ENCODE measurements around the gene CNBP.

The CNBP gene

DNA sequence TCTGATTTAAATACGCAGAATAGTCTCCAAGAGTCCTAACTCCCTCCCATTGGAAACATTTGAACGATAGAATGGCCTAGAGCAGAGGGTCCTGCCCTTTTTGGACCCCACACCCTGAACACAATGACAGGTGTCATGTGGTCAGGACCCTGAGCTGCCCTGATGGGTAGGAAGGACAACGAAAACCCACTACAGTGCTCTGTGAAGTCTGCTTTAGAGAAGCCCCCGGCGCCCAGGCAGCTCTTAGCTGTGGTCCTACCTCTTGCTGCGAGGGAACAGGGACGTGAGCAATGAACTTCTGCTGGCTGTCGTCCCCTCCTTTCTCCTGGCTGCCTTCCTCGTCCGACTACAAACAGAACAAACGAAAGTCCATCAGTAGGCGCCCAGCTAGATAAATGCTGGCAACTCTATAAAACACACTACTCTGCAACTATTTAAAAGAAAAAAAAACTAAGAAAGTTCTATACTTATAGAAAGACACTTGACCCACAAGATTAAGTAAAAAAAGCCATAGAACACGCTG lies 53.3 kb downstream of the CNBP start:
- DNase-seq = no peak

DNA sequence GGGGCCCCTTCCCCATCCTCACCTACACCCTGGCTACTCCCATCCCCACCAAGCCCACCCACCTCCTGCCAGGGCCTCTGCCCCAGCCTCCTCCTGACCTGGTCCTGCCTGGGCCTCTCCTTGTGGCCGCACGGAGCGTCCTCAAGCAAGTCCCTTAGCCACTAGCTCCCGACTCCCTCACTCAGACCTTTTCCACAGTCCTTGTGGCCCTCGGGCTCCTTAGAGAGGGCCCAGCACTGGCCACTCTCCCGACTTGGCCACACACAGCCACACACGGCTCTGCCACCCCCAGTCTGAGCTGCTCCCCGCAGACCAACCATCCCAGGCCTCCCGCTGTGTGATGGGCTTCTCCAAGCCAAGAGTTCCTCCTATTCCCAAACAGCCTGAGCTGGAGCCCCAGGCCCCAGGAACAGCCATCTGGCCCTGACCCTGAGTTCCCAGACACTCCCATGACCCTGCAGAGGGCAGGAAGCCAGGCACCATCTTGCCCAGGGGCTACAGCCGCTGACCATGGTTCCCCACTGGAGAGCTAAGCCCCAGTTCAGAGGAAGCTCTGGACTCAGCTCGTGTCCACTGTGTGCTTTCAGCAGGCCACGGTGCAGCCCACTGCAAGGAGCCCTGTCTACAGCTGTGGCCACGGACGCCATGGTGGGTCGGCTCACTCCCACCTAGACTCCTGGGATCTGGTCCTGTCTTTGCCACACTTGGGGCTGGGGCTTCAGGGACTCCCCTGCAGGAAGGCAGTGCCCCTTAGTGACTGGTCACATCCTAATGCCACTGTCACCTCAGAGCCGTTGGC lies 55.1 kb downstream of the CNBP start:
- no peak for DNase-seq

DNA sequence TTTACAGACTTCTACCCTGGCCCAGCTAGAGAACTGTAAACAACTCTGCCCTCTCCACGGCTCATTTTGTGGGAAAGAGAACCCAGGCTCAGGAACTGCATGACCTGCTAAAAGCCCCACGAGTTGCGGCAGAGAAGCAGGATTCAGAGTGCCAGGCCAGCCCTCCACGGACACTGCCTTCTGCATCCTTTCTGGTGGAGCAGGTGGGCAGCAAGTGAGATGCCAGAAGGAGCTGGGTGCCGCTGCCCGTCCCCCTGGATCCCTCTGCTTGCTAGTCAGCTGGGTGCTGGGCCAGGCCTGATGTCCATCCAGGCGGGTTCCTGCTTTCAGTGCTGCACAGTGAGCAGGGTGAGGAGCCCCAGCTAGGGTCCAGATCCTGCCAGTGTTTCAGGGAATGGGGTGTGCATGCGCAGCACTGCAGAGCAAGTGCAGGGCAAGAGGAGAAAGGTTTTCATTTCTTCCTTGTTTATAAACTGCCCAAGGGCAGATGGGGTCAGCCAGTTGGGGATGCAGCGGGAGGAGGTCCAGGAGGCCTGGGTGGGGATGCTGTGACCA lies 56.9 kb downstream of the CNBP start:
- no peak for DNase-seq

DNA sequence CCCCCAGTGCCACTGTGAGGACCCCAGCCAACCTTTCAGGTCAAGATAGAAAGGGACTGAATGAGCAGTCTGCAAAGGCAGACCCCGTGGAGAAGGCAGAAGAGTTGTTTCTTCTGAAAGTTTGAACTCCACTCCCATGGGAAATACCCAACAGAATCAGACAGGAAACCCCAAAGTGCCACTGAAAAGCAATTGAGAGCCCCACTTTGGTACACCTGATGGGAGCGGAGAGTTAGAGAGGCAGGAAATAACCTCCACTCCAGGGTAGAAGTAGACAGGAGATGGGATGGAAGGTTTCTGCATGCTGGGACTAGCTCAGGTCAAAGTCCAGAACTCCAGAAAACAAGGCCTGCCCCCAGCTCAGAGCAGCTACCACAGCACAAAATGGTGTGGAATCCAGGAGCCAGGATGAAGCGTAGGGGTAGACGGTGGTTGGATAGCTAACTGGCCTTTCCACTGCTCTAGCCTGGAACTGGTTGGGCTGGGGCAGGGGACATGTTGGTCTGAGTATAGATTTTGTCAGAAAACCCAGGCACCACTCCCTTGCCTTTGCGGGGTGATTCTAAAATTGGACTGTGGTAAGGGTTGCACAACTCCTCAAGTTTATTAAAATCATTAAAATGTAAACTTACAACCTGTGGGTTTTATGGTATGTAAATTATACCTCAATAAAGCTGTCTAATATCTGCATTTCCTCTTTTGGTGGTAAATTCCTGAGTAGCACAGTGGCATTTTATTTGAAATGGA lies 60.2 kb downstream of the CNBP start:
- DNase-seq = no peak

DNA sequence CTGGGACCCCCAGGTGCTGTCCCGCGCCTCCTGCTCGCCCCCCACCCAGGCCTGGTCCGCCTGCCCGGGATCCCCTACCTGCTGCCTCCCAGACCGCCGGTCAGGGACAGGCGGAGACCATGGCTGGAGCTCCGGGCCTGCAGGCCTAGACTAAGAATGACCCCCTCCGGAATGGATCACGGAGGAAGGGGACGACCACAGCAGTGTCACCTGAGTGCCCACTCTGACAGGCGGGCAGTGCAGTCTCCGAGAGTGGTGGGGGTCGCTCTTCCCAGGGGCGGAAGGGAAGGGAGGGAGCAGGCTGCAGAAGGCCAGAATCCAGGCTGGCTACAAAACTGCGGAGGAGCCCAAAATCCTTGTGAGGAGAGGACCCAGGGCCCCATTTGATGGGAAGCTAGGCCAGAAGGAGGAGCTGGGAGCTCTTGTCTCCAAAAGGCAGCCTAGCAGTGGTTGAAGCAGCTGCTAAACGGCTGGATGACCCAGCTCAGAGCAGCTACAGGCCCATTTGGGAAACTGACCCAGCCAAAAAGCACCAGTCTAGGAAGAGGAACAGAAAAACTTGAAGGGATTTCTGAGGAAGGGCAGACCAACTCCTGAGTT lies 61.2 kb downstream of the CNBP start:
- DNase-seq = no peak

DNA sequence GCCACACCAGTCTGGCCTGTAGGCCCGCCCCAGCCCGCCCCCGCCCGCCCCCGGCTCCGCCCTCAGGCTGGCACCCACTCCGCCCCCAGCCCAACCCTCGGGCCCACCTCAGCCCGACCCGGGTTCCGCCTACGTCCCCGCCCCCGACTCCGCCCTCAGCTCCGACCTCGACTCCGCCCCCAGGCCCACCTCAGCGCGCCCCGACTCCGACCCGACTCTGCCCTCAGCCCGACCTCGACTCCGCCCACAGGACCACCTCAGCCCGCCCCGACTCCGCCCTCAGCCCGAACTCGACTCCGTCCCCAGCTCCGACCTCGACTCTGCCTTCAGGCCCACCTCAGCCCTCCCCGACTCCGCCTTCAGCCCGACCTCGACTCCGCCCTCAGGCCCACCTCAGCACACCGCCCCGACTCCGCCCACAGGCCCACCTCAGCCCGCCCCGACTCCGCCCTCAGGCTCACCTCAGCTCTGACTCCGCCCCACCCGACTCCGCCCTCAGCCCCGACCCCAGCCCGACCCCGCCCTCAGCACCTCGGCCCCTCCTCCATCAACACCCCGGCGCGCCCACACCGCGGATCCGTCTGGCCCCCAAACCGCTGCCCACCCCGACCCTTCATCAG lies 61.8 kb downstream of the CNBP start, which contains the start of gene RAB43:
RAB43 (minus strand) TSS at position 13 of the 620 bp plus-strand sequence. CDS start 315 bp downstream, outside the sequence.
- peak; percentile 32 for DNase-seq

DNA sequence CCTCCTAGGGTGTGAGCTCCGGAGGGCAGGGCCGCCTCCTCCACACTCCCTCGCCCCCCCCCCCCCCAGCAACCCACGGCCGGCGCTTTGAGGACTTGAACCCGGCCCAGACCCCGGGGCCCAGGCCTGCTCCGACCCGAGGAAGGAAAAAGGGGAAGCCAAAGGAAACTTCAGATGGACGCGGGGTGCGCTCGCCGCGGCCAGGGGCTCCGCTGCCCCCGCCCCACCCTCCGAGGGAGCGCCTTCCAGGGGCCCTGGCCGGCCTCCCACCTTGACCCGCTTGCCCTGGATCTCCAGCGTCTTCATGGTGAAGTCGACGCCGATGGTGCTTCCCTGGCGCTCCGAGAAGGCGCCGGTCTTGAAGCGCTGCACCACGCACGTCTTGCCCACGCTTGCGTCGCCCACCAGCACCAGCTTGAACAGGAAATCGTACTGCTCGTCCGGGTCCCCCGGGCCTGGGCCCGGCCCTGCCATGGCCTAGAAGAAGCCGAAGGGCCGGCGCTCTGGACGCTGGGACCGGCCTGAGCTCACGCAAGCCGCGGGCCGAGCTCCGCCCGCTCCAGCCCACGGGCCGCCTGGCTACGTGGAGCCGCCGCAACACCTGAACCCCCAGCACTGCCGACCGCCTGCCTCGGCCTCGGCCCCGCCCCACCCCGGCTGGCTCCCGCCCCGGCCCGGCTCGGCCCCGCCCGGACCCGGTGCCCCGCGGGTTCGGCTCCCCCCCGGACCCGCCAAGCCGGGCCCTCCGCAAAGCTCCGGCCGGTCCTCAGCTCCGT lies 62.5 kb downstream of the CNBP start:
- DNase-seq = no peak

DNA sequence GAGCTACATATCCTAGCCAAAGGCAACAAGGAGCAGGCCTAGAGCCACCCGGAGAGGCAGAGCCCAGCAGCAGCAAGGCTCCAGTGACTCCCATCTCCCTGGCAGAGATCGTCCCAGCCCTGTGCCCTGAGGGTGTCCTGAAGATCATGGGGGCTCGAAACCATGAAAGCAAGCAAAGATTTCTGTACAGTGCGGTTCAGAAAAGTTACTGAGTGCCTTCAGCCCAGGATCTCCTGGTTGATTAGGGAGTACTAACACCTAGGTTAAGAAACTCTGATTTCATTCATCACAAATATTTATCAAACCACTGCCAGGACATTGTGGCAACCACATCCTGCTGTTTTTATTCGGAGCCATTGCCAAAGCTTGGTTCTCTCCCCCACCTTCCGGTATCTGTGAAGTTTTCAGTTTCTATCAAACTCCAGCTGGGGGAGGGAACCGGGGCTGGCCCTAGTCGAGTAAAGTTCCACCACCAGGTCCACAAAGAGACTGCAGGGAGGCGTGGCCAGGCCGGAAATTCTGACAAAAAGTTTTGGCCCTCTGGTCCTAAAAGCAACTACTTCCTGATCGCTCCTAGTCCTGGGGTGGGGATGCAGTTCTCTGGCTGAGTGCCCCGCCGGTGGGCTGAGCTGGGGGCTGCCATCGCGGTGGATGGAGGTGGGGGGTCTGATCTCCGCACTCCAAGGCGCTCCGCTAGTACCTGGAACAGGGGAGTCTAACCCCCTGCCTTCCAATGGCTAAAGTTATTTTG lies 63.3 kb downstream of the CNBP start:
- DNase-seq = no peak

DNA sequence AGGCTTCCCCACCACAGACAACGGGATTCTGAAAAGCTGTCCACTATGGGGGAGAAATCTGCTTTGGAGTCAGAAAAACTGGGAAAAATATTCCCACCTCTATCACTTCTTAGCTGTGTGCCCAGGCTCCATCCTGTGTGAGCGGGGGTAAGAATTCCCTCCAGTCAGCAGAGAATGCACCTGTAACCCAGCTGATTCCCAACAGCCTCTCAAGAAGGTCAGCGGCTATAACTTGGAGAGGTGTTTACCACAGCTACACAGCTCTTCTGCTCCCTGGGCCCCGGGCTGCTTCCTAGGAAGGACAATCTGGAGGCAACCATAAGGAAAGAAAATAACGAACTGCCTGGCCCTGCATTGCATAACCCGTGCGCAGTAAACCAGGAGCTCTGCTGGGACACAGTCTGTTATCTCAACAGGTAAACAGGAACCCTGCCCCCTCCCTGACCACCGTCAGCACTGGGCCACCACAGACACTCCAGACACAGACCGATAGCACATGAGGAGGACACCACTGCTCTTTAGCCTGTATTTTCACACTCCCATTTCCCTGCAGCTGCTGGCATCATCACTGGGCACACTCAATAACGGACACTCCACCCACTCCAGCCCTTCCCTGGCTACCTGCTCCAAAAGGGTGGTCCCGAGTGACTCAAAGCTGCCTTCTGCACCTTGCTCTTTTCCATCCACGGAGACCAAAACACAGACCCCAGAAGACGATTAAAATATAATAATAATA lies 64.2 kb downstream of the CNBP start:
- no peak for DNase-seq

DNA sequence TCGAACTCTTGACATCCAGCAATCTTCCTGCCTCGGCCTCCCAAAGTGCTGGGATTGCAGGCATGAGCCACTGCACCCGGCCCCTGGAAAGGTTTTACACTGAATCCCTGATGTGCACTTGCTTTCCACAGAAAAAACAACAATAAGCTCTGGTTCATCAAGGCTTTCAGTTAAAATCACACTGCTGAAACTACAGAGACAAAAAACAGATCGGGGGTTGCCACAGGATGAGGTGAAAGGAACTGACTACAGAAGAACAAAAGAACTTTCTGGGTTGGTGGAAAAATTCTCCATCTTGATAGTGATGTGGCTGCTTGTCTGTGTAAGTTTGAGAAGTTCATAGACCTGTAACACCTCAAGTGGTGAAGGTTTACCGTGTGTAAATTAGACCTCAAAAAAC lies 65.0 kb downstream of the CNBP start:
- DNase-seq = no peak
